ENCODE results near the gene SLC24A5.
A peak's percentile ranks its signal among the peaks of the same experiment; 100 is the strongest.

The SLC24A5 gene

DNA sequence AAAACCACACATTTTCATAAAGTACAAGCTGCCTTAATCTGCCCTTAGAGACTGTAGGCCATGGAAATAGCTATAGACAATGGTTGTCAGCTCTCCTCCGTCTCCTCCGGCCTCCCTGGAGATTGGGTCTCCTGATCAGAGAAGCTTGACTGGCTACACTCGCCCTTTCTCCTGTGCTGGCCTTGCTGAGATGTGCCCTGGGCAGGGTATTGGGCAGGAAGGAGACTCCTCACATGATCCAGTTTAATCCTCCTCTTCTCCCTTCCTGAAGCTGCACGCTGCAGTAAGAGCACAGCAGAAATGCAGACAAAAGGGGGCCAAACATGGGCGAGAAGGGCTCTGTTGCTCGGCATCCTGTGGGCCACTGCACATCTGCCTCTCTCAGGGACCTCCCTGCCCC is at the start of gene SLC24A5:
Gene SLC24A5 (plus strand): TSS at position 246 of the 400 bp plus-strand sequence. CDS start 55 bp downstream, at position 301.
- DNase-seq = no peak

DNA sequence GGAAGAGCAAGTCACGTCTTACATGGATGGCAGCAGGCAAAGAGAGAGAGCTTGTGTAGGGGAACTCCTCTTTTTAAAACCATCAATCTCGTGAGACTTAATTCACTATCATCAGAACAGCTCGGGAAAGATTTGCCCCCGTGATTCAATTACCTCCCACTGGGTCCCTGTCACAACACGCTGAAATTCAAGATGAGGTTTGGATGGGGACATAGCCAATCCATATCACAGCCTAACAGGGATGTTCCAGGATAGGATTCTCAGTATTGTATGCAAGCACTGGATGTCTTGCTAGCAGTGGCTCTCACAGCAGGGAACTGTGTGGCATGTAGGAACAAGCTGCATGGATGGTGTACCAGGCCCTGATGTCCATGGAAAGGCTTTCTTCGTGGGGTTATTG is 47.8 kb upstream of the SLC24A5 start:
- DNase-seq = no peak

DNA sequence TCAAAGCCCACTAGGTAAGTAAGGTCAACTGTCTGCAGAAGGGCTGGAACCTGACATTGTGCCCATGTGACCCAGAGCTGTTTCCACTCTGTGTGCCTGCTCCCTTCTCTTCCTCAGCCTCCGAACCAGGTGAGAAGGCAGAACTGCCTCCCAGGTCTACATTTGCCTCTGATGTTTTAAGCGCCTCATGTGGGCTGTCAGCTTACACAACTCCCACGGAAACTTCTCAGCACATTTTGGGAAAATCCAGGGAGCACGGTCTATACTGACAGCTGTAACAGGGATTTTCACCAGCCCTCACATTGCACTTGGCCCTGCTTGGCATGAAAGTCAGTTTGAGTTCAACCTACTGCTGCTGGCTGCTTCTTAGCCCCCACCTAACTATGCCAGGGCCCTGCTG is 46.9 kb upstream of the SLC24A5 start:
- no peak for DNase-seq

GRCh38 chr15:48076454-48076853 is 44.3 kb upstream of the SLC24A5 start:
- DNase-seq = no peak

GRCh38 chr15:48077616-48078184 is 43.1 kb upstream of the SLC24A5 start:
- no peak for DNase-seq

DNA sequence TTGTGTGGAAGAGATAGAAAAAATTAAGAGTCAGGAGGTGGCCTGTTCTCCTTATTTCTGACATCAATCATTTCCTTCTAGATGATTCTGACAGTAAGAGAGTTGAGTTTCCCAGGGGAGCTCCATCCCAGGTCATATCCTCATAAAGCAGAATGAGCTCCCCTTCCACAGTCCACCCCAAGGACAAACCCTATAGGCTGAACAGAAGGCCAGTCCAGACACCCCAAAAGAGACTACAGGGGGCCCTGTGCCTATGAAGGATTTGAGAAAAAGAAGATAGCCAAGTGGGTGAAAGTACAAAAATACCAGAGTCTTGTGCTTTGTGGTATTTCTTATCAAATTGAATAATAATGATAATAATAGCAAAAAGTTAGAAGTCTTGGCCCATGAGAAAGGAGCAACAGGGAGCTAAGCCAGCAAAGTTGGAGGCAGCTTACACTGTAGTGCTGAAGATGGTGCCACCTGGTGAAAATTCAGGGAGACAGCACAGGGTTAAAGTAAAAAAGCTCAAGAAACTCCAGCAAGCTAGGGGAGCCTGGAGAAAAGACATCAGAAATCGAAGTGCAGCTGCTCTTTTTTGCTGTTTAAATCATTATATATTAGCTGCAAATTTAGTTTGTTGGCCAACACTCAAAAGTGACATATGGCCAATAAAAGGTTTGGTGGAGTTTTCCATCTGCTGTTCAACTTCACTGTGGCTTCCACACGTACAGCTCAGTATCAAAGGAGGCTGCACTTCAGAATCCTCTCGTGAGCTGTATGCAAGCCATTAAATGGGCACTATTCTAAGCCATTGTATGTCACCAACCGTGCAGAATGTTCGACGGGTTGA is 35.8 kb upstream of the SLC24A5 start:
- peak in 1 of 14 donors; percentile 42 for DNase-seq

GRCh38 chr15:48085591-48085930 is 35.2 kb upstream of the SLC24A5 start:
- DNase-seq = peak in 2 of 14 donors; percentile 0 to 42

DNA sequence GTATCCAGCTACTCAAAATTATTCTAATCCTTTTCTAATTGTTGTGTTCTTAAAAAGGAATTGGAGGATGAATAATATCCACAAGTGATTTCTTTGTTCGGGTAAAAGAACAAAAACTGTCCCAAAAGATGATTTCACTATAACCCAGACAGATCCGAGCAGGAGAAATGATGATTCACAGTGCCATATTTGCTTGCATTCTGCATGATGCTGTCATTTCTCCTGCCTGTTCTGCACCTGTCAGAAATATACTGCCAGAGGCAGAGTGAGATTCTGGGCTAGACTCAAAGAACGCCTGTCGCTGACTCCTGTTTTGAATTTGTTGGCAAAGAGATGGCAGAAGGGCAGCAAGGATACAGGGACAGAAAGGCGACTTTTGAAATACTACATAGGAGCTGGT is 34.7 kb upstream of the SLC24A5 start:
- DNase-seq = peak in 1 of 14 donors; percentile 49

DNA sequence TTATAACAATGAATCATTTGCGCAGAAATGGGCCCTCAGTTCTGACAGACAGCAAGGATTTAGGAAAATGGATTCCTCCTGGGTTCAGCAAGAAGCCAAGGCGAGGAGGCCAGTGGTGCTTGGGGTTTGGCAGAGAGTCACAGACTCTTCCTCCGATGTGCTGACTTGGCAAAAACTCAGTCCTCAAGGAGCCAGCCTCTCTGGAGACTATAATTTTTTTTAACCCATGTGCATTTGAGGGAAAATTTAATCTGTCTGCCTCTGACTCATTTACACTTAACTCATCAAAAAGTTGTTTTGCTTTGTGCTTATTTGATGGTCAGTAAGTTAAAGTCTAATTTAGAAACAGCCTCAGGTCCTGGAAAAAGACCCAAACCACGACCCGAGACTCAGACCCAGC is 34.2 kb upstream of the SLC24A5 start:
- DNase-seq = peak in 2 of 14 donors; percentile 13 to 30

- no peak for DNase-seq
Measured at GRCh38 chr15:48087844-48088243, 32.9 kb upstream of the SLC24A5 start.

DNA sequence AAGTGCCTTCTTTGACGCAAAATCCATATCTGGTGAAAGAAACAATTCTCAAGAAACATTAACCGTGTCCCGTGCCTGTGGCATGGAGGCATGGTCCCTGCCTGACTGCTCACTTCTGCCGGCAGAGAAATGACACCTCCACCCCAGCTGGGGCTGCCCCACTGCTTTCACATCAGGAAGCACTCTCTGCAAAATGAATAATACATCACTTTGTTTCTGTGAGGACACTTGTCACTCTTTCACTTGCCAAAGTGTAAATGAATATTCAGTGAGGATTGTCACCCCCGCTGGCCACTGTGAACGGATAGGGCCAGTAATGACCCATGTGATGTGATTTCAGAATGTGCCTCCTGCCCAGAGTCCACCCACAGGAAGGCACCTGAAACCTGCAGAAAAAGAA is 31.1 kb upstream of the SLC24A5 start:
- DNase-seq = no peak

GRCh38 chr15:48090115-48090514 is 30.7 kb upstream of the SLC24A5 start:
- DNase-seq = no peak

DNA sequence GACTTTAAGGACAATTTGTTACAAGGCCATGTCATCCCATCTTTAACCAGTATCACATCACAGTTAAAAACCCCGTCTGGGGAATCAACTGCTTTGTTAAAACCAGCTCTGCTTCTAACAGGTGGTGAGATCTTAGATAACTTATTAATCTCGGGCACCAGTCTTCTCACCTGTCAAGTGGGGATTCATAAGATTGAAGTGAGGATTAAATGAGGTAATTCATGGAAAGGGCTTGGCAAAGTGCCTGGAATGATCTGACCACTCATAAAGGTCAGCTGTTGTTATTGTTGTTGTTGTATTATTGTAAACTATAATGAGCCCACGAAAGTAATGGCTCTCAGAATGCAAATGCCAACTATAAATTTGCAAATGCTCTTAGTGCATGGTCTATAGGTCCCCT is 30.1 kb upstream of the SLC24A5 start:
- DNase-seq = no peak

DNA sequence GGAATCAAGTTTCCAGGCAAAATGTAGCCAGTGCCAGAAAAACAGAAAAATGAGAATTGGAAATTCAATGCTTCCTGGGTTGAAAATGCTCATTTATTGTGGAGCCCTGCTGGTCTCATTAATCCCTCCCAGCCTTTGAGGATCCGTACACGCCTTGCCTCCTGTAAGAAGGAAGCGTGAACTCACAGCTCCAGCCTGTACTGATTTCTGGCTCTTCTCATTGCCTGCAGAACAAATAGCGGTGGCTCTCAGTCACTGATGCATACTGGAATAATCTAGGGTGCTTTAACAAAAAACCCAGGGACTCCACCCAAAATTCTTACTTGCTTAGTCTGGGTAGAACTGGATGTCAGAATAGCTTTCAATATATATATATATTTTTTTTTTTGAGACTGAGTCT is 29.3 kb upstream of the SLC24A5 start:
- no peak for DNase-seq

DNA sequence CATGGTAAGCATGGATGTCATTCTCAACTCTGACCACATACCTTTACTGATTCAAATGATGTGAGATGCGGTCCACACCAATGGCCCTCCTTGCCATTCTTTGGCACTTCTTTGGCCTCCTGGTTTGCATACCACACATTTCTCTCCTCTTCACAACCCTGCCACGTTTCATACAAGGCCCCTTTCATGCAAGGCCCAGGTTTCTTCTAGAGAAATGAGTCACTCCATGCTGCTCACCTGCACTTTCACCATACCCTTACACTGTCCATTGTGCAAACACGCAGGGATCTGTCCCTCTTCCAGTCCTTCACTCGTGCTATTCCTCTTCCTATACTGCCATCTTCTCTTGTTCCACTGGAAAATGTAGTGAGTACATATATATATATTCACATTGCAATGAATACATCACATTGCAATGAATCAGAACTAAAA is 24.4 kb upstream of the SLC24A5 start:
- DNase-seq = no peak

DNA sequence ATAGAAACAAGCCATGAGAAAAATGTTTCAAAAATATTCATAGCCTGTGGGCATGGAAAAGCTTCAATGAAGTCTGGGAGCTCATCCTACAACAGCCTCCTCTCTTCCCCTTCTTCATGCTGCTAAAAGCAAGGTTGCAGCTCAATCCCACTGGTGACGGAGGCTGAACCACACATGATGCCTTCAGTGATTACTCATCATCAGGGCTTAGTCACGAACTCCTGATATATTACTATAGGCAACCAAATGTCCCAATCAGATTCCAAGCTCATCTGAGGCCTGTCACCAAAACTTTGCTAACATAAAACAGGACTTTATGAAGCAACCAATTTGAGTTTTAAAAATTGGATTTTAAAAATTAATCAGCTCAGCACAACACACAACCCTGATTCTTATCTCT is 24.0 kb upstream of the SLC24A5 start:
- no peak for DNase-seq

DNA sequence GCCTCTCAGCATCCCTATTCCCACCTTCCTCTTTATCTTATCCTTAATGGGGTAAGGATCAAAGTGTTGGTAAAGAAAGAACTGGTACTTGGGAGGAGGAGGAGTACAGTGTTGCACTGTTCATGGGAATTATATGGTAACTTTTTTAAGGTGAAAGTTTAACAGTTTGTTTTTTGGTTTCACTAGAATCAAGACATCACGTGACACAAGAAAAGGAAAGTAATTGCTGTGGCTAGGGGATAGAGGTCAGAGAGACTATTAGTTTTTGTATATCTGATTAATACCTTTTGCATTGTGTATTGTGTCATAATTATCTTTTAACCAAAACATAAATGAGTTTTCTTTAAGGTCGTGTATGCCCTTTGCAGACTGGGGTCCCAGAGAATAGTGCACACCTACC is 23.5 kb upstream of the SLC24A5 start:
- DNase-seq = no peak

DNA sequence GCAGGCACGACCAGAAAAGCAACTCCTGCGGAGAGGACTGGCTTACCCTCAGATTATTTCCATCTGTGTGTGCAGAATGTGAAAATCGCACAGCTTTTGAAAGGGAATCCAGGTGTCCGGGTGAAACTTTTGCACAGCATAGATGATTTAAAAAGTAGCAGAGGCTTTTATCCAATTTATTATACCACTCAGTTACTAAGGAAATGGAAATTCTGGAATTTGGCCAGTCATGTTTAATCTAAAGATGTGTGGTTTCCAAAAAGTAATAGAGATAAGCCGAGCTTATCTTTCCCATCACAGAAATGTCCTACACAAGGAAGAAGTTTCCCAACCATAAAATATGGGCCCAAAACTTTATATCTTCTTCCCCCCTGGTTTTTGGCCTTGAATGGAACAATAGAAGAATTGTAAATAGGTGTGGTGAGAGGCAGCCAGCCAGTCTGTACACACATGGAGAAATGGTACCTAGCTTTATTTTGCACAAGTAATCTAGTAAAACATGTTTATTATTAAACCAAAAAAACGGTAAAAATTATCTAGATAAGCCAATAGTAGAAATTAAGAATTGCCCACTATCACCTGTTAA is 19.3 kb upstream of the SLC24A5 start:
- DNase-seq = no peak

- DNase-seq = no peak
Measured at GRCh38 chr15:48102167-48102566, 18.6 kb upstream of the SLC24A5 start.

- no peak for DNase-seq
Measured at GRCh38 chr15:48103647-48104046, 17.1 kb upstream of the SLC24A5 start.

- DNase-seq = no peak
Measured at GRCh38 chr15:48105936-48106335, 14.9 kb upstream of the SLC24A5 start.

- DNase-seq = no peak
Measured at GRCh38 chr15:48109212-48109611, 11.6 kb upstream of the SLC24A5 start.

DNA sequence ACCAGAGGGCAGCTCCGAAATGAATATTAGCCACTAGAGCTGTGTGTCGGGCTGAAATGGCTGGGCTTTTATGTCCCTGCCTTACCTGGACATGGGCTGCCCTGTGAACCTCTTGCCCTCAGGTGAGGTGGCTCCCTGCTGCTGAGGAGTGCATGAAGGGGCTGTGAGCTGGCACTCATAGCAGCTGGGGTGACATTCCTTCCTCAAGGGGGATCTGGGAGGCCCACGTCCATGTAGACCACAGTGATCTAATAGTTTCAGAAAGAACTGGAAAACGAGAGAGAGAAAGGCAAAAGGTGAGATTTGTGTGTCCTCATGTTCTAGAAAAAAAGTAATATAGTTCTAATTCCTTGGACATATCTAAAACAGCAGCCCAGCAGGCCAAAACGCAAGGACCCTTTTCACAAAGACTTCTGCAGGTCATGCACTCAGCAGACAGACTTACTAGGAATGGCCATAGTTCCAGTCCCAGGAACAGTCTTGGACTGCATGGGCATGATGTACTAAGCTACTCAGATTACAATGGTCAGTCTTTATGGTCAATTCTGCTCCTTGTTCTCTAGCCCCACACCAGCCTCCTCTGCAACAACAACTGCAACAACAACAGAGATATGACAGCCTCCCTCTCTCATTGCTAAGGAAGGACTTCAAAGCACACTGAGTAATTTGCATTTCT is 10.8 kb upstream of the SLC24A5 start:
- no peak for DNase-seq
